ENCODE data around the gene CLDN25. TPM values are rescaled to one million over a fixed set of nuclear protein-coding genes. Genes with fewer than 3 reads are reported as not detected.

Gene CLDN25
- total RNA-seq, 4 donors from 2014 or later, result not detected

GRCh38 chr11:113828191-113828590 lies 48.6 kb downstream of the CLDN25 start:
- no peak for ATAC-seq (ENCODE audit: low FRiP score)
- TF ChIP-seq, protein P1, sequence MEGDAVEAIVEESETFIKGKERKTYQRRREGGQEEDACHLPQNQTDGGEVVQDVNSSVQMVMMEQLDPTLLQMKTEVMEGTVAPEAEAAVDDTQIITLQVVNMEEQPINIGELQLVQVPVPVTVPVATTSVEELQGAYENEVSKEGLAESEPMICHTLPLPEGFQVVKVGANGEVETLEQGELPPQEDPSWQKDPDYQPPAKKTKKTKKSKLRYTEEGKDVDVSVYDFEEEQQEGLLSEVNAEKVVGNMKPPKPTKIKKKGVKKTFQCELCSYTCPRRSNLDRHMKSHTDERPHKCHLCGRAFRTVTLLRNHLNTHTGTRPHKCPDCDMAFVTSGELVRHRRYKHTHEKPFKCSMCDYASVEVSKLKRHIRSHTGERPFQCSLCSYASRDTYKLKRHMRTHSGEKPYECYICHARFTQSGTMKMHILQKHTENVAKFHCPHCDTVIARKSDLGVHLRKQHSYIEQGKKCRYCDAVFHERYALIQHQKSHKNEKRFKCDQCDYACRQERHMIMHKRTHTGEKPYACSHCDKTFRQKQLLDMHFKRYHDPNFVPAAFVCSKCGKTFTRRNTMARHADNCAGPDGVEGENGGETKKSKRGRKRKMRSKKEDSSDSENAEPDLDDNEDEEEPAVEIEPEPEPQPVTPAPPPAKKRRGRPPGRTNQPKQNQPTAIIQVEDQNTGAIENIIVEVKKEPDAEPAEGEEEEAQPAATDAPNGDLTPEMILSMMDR (IDR thresholded peaks at IDR 0.05), result no peak
- no peak for DNase-seq (ENCODE audit: low spot score)

DNA sequence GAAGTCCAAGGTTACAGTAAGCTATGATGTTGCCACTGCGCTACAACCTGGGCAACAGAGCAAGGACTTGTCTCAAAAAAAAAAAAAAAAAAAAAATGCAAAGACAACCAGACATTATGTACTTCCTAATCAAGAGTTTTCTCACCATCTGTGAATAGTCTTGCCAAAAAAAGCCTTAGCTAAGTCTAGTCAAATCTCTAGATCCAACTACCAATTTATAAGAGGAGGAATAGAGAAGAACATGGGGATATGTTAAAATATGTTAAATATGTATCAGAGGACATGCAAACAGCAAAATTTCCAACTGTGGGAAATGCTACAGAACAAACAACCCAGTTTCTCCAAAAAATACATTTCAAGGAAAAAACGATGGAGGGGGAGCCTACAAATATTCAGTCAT lies 50.2 kb downstream of the CLDN25 start:
- TF ChIP-seq, protein P1 (IDR thresholded peaks at IDR 0.05), result no peak
- DNase-seq (ENCODE audit: low spot score) (no peak), ATAC-seq (ENCODE audit: low FRiP score) (no peak)

Small RNA genes lying within 50 kb of the gene (small RNA-seq; reads per million reads assigned to genes)
- gene LRRC37A13P, result not detected
- not detected for gene RPS29P19

Other genes with a start within 250 kb of the CLDN25 start
- 1 to 10 TPM in 2 of 4 donors, under 1 TPM in 1, not detected in 1; 0.84 to 1.9 (median 1.7) TPM for gene TMPRSS5, start 73.5 kb upstream of the CLDN25 start, total RNA-seq
- gene ZW10, start 6.1 kb upstream of the CLDN25 start, total RNA-seq, result 10 to 100 TPM in 2 of 4 donors, 1 to 10 TPM in 2; 9.6 to 12.6 (median 10.3) TPM
- gene USP28, start 95.8 kb downstream of the CLDN25 start, total RNA-seq, result 10 to 100 TPM in 3 of 4 donors, 1 to 10 TPM in 1; 8.5 to 20.2 (median 11.5) TPM
- not detected for gene HTR3B, start 125.0 kb downstream of the CLDN25 start, total RNA-seq
- under 1 TPM in 1 of 4 donors, not detected in 3; 0.88 TPM for gene HTR3A, start 195.3 kb downstream of the CLDN25 start, total RNA-seq

Data from omental fat pad (tissue), 4 donors.